SK-N-SH treated with all-trans-retinoic acid at 6 μM for 48 hours (cell line): ENCODE data around the gene GPR137B.

Experiments
- BACH2 ChIP-seq: fragments of 250-450 bp; sonication (Bioruptor Pico); IDR thresholded peaks from 2 replicates; pipeline ENCODE4 v1.9.0; 2021; ENCODE audit warnings: mild to moderate bottlenecking, borderline replicate concordance
- CREB5 ChIP-seq: fragments of 250-450 bp; sonication (Bioruptor Pico); IDR thresholded peaks from 2 replicates; pipeline ENCODE4 v1.5.1; 2020; ENCODE audit warnings: low read depth, mild to moderate bottlenecking, moderate library complexity
- TCF4 ChIP-seq: fragments of 250-450 bp; sonication (Bioruptor Pico); IDR thresholded peaks from 2 replicates; pipeline ENCODE4 v1.8.0; 2021; ENCODE audit warnings: mild to moderate bottlenecking, moderate library complexity, borderline replicate concordance
- TOX ChIP-seq: fragments of 250-450 bp; sonication (Bioruptor Pico); IDR thresholded peaks from 2 replicates; pipeline ENCODE4 v1.8.0; 2021; ENCODE audit warnings: mild to moderate bottlenecking, moderate library complexity, borderline replicate concordance
- ZFP3 ChIP-seq: fragments of 250-450 bp; sonication (Bioruptor Pico); IDR thresholded peaks from 2 replicates; pipeline ENCODE4 v1.5.0; 2020; ENCODE audit warnings: mild to moderate bottlenecking, moderate library complexity
- ZFP30 ChIP-seq: fragments of 450-650 bp; formaldehyde crosslinking; IDR thresholded peaks from 2 replicates; pipeline ENCODE4 v1.5.0; 2022; ENCODE audit warnings: mild to moderate bottlenecking, moderate library complexity
- ZNF565 ChIP-seq: fragments of 450-650 bp; formaldehyde crosslinking; conservative IDR thresholded peaks from 2 replicates; pipeline ENCODE4 v1.5.0; 2020; ENCODE audit warnings: low read depth, mild to moderate bottlenecking, moderate library complexity

GRCh38 chr1:236137285-236137852 lies 5.0 kb upstream of the GPR137B start:
- no peak for TF ChIP-seq TOX (CRISPR knock-in tag)
- TF ChIP-seq ZFP30 (CRISPR knock-in tag) = no peak
- TF ChIP-seq CREB5 = no peak
- no peak for TF ChIP-seq ZNF565 (CRISPR knock-in tag)
- no peak for TF ChIP-seq BACH2
- TF ChIP-seq ZFP3 = no peak
- TF ChIP-seq TCF4 (CRISPR knock-in tag) = no peak
